ENCODE data around the gene PRELID1. TPM values are rescaled to one million over a fixed set of nuclear protein-coding genes. Genes with fewer than 3 reads are reported as not detected.

The PRELID1 gene
- total and polyA plus RNA-seq, 10 of the 15 experiments (the other 5 are each of a cell fraction or from before 2014, with no cell fraction given): 30.9 to 584 (median 254) TPM

DNA sequence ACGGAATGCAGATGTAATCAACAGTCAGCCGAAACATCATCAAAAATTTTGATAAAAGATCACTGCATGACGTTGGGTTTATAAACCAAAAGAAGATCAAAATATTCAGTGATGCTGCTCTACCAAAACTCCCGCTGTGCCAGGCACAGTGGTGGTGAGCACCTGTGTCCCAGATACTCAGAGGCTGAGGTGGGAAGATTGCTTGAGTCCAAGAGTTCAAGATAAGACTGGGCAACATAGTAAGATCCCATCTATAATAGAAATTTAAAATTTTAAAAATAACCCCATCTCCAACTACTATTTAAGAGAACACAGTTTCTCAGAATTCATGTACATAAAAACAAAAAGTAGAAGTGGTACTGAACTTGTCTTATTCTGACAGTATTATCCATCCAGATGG is 44.1 kb downstream of the PRELID1 start:
- 0 out of 2 replicates have a peak, but pooled peaks cover 3% of the 10 kb centered on the region for H4K20me1 ChIP-seq (ENCODE audit: control insufficient read depth, insufficient read depth)
- no peak for ATAC-seq
- SMC1A ChIA-PET (ENCODE audit: uncharacterized antibody, unreplicated experiment): interaction anchor here (0.6 to 2.0 kb wide), 7 partner anchors 8 to 154 kb away, joined by 3 to 8 read pairs (median 4); no protein-coding TSS in a partner anchor
- FAIRE-seq: no peak
- CTCF ChIA-PET: interaction anchor here (0.6 to 2.9 kb wide), 6 partner anchors 21 to 234 kb away, joined by 3 to 13 read pairs (median 4); no protein-coding TSS in a partner anchor
- in situ Hi-C loops (cut with MboI): no loop called here
- 79% methylated on average over 4 of the region's 4 CpGs for WGBS (ENCODE audit: insufficient coverage, insufficient replicate concordance, low lambda C conversion rate, missing lambda C conversion rate)
- peak overlapping the region; percentile 53; the same call in 1 of the 2 replicates for H3K4me3 ChIP-seq
- H3K36me3 ChIP-seq (ENCODE audit: control insufficient read depth in 2 of 2, insufficient read depth in 2 of 2, low read length in 1 of 2): peaks cover 0 to 13% of the 10 kb centered on the region in 2 experiments; a peak in 2 of 4 replicates
- no peak overlapping the region for H3K27ac ChIP-seq (ENCODE audit: control insufficient read depth, insufficient read depth)
- intact Hi-C loops (cut with micrococcal nuclease; ENCODE audit: unreplicated experiment): no loop called here
- peaks cover 13% of the 10 kb centered on the region for H3K4me1 ChIP-seq (ENCODE audit: control insufficient read depth, insufficient read depth, low read length)
- no TSS peak for BruUV-seq (replicated peaks)
- H3K9me3 ChIP-seq (replicated peaks; ENCODE audit: control insufficient read depth, insufficient read depth, low read length): no peaks in the 10 kb centered on the region
- H2AFZ ChIP-seq (ENCODE audit: control insufficient read depth, low read depth, low read length): no peak overlapping the region
- POLR2A ChIA-PET: no interaction called here
- no peaks in the 10 kb centered on the region for H3K27me3 ChIP-seq (replicated peaks in 1 of 2; ENCODE audit: control insufficient read depth in 2 of 2, insufficient read depth in 2 of 2, low read length in 1 of 2)
- peaks cover 62% of the 10 kb centered on the region for H3K79me2 ChIP-seq (ENCODE audit: control insufficient read depth, insufficient read depth, low read length)
- peak overlapping the region; percentile 53 for H3K4me2 ChIP-seq (ENCODE audit: control insufficient read depth, insufficient read depth)
- RAD21 ChIA-PET (ENCODE audit: unreplicated experiment): no interaction called here
- DNase-seq (ENCODE audit: low read depth, low spot score): no peak
- H3K9ac ChIP-seq (ENCODE audit: control insufficient read depth, insufficient read depth, low read length): no peak overlapping the region; the same call in 1 of the 2 replicates
- no peak for TF ChIP-seq CHD2 (IDR thresholded peaks at IDR 0.05; ENCODE audit: borderline replicate concordance, low read depth, low read length)
- no peak for TF ChIP-seq ETV6 (conservative IDR thresholded peaks at IDR 0.05 in 1 of 2, IDR thresholded peaks at IDR 0.05 in 1 of 2; ENCODE audit: borderline replicate concordance in 1 of 2, low read depth in 1 of 2)
- no peak for TF ChIP-seq NRF1 (conservative IDR thresholded peaks at IDR 0.05; ENCODE audit: low read depth, low read length)
- TF ChIP-seq TAF1 (IDR thresholded peaks at IDR 0.05; ENCODE audit: borderline replicate concordance, low read depth, low read length): no peak
- TF ChIP-seq, protein P1, sequence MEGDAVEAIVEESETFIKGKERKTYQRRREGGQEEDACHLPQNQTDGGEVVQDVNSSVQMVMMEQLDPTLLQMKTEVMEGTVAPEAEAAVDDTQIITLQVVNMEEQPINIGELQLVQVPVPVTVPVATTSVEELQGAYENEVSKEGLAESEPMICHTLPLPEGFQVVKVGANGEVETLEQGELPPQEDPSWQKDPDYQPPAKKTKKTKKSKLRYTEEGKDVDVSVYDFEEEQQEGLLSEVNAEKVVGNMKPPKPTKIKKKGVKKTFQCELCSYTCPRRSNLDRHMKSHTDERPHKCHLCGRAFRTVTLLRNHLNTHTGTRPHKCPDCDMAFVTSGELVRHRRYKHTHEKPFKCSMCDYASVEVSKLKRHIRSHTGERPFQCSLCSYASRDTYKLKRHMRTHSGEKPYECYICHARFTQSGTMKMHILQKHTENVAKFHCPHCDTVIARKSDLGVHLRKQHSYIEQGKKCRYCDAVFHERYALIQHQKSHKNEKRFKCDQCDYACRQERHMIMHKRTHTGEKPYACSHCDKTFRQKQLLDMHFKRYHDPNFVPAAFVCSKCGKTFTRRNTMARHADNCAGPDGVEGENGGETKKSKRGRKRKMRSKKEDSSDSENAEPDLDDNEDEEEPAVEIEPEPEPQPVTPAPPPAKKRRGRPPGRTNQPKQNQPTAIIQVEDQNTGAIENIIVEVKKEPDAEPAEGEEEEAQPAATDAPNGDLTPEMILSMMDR (IDR thresholded peaks at IDR 0.05 in 2 of 3, conservative IDR thresholded peaks at IDR 0.05 in 1 of 3; ENCODE audit: control insufficient read depth in 2 of 3, extremely low read depth in 1 of 3, insufficient read depth in 1 of 3, low read depth in 3 of 3, low read length in 3 of 3): no peak
- no peak for TF ChIP-seq ZNF274 (IDR thresholded peaks at IDR 0.05; ENCODE audit: insufficient read depth, insufficient read length)
- TF ChIP-seq, protein P2, sequence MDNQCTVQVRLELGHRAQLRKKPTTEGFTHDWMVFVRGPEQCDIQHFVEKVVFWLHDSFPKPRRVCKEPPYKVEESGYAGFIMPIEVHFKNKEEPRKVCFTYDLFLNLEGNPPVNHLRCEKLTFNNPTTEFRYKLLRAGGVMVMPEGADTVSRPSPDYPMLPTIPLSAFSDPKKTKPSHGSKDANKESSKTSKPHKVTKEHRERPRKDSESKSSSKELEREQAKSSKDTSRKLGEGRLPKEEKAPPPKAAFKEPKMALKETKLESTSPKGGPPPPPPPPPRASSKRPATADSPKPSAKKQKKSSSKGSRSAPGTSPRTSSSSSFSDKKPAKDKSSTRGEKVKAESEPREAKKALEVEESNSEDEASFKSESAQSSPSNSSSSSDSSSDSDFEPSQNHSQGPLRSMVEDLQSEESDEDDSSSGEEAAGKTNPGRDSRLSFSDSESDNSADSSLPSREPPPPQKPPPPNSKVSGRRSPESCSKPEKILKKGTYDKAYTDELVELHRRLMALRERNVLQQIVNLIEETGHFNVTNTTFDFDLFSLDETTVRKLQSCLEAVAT (IDR thresholded peaks at IDR 0.05): no peak
- TF ChIP-seq HDAC2 (IDR thresholded peaks at IDR 0.05): no peak
- TF ChIP-seq, protein P3, sequence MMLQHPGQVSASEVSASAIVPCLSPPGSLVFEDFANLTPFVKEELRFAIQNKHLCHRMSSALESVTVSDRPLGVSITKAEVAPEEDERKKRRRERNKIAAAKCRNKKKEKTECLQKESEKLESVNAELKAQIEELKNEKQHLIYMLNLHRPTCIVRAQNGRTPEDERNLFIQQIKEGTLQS (IDR thresholded peaks at IDR 0.05; ENCODE audit: borderline replicate concordance, extremely low read depth, low read depth, low read length): no peak
- TF ChIP-seq SMAD5 (IDR thresholded peaks at IDR 0.05; ENCODE audit: low read depth): no peak
- no peak for TF ChIP-seq NFIC (IDR thresholded peaks at IDR 0.05; ENCODE audit: low read depth, low read length)
- TF ChIP-seq, protein P4, sequence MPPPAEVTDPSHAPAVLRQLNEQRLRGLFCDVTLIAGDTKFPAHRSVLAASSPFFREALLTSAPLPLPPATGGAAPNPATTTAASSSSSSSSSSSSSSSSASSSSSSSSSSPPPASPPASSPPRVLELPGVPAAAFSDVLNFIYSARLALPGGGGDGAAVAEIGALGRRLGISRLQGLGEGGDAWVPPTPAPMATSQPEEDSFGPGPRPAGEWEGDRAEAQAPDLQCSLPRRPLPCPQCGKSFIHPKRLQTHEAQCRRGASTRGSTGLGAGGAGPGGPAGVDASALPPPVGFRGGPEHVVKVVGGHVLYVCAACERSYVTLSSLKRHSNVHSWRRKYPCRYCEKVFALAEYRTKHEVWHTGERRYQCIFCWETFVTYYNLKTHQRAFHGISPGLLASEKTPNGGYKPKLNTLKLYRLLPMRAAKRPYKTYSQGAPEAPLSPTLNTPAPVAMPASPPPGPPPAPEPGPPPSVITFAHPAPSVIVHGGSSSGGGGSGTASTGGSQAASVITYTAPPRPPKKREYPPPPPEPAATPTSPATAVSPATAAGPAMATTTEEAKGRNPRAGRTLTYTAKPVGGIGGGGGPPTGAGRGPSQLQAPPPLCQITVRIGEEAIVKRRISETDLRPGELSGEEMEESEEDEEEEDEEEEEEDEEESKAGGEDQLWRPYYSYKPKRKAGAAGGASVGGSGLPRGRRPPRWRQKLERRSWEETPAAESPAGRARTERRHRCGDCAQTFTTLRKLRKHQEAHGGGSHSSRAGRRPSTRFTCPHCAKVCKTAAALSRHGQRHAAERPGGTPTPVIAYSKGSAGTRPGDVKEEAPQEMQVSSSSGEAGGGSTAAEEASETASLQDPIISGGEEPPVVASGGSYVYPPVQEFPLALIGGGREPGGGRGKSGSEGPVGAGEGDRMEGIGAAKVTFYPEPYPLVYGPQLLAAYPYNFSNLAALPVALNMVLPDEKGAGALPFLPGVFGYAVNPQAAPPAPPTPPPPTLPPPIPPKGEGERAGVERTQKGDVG (CRISPR knock-in tag; IDR thresholded peaks at IDR 0.05): no peak
- no peak for TF ChIP-seq SP1 (IDR thresholded peaks at IDR 0.05; ENCODE audit: low read depth, low read length)
- no peak for TF ChIP-seq MEF2A (IDR thresholded peaks at IDR 0.05; ENCODE audit: insufficient read depth, low read depth, low read length)
- no peak for TF ChIP-seq ZZZ3 (IDR thresholded peaks at IDR 0.05; ENCODE audit: control insufficient read depth, insufficient read length, low read depth)
- TF ChIP-seq ATF7 (IDR thresholded peaks at IDR 0.05; ENCODE audit: low read depth): no peak
- TF ChIP-seq BMI1 (IDR thresholded peaks at IDR 0.05; ENCODE audit: borderline replicate concordance): no peak
- no peak for TF ChIP-seq TCF3 (IDR thresholded peaks at IDR 0.05; ENCODE audit: borderline replicate concordance, insufficient read depth, low read depth, low read length)
